Thyroid gland (tissue), 4 donors: Measurements from ENCODE around the gene BTBD19. TPM values are rescaled to one million over a fixed set of nuclear protein-coding genes. Genes with fewer than 3 reads are reported as not detected.

Experiments
- DNase-seq, 2 donors: peaks; one replicate each; pipeline ENCODE4 v3.0.0-alpha.2; 2019
- H3K27ac ChIP-seq, 3 donors: fragments of 200-600 bp; sonication (generic); 1 replicate in 2 of 3; 2 replicates in 1 of 3; pipeline ENCODE4 v1.5.1; 2016 to 2019; ENCODE audit warnings: mild to moderate bottlenecking in 1 of 3, moderate library complexity in 1 of 3
- H3K27me3 ChIP-seq: fragments of 200-600 bp; sonication (generic); one replicate; pipeline ENCODE4 v1.5.1; 2019
- H3K36me3 ChIP-seq, 2 donors: fragments of 200-600 bp; sonication (generic); one replicate each; pipeline ENCODE4 v1.5.1; 2016 to 2019
- H3K4me1 ChIP-seq, 2 donors: fragments of 200-600 bp; sonication (generic); one replicate each; pipeline ENCODE4 v1.5.1; 2017 to 2019
- H3K4me3 ChIP-seq, 3 donors: fragments of 200-600 bp; sonication (generic); replicated peaks in 1 of 3; 1 replicate in 2 of 3; 2 replicates in 1 of 3; pipeline ENCODE4 v1.5.1; 2016; ENCODE audit warnings: mild to moderate bottlenecking in 1 of 3
- H3K9me3 ChIP-seq: fragments of 200-600 bp; sonication (generic); one replicate; pipeline ENCODE4 v1.5.1; 2017
- POLR2A ChIP-seq, 2 donors: fragments of 450-650 bp; IDR thresholded peaks; one replicate each; pipeline ENCODE4 v1.6.1; 2017; ENCODE audit warnings: antibody characterized with exemption in 2 of 2, mild to moderate bottlenecking in 2 of 2, moderate library complexity in 1 of 2
- WGBS, 2 donors: methylation state at CpG; one replicate each; pipeline ENCODE4 v1.1.5; 2017; 5-methylcytosine and 5-hydroxymethylcytosine counted together
- intact Hi-C: fragments of 100-400 bp; cut with DNase I; formaldehyde crosslinking; loops from one replicate; pipeline ENCODE4 v1.15.1; 2023
- total RNA-seq, 4 donors: library from RNA; depleted of rRNA; stranded (reverse); fragments of >200 nt; gene quantifications; one replicate each; pipeline ENCODE4 v1.2.3, GENCODE V29; 2016
- TF ChIP-seq, protein P1 (sequence below), 6 experiments: fragments of 200-600 bp in 3 of 6; fragments of 450-650 bp in 3 of 6; sonication (generic) in 3 of 6; IDR thresholded peaks; one replicate each; pipeline ENCODE4 v1.5.1; 2016 to 2019; ENCODE audit warnings: antibody characterized with exemption in 6 of 6, mild to moderate bottlenecking in 2 of 6, inconsistent platforms in 1 of 6, moderate library complexity in 1 of 6

The BTBD19 gene
- total RNA-seq, 4 donors from 2014 or later, result 7.3 to 14.9 (median 9.2) TPM

DNA sequence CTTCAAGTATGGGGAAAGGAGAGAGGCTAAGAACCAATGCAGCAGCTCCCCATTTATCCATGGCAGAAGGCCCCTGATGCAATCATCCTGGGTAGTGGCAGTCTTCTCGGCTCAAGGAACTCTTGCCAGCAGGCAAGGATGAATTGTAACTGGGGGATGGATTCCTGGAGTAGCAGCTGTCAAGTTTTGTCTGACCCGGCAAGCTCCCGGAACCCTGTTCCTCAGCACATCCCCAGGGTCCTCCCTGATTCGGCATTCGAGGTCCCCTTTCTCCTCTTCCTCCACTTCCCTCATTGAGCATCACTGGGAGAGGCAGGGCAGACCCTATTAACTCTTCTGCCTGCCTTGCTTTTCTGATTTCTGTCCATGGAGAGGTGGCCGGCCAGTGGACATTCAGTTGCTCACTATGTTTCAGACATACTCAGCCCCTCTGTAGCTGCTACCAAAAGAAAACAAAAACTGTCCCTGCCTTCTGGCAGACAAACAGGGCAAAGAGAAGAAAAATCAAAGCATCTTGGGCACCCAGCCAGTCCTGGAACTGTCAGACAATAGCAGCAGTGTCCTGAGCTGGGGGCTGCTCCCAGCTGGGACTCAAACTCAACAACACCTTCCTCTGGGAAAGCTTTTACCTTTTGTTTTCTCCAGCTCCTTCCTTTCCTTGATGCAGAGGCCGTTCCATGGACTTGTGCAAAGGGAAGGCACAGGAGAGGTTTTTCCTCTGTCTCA is 40.3 kb downstream of the BTBD19 start:
- Histone ChIP-seq H3K4me3 (no peak overlapping the region), H3K9me3 (no peaks in the 10 kb centered on the region), H3K4me1 (peaks cover 0 to 1% of the 10 kb centered on the region in 2 donors), H3K27me3 (no peaks in the 10 kb centered on the region), H3K27ac (no peak overlapping the region), H3K36me3 (no peaks in the 10 kb centered on the region)
- intact Hi-C loops, result no loop called here
- no peak for DNase-seq
- 77 to 82% methylated on average over 7 of the region's 7 CpGs for WGBS, 2 donors
- TF ChIP-seq, protein P1, sequence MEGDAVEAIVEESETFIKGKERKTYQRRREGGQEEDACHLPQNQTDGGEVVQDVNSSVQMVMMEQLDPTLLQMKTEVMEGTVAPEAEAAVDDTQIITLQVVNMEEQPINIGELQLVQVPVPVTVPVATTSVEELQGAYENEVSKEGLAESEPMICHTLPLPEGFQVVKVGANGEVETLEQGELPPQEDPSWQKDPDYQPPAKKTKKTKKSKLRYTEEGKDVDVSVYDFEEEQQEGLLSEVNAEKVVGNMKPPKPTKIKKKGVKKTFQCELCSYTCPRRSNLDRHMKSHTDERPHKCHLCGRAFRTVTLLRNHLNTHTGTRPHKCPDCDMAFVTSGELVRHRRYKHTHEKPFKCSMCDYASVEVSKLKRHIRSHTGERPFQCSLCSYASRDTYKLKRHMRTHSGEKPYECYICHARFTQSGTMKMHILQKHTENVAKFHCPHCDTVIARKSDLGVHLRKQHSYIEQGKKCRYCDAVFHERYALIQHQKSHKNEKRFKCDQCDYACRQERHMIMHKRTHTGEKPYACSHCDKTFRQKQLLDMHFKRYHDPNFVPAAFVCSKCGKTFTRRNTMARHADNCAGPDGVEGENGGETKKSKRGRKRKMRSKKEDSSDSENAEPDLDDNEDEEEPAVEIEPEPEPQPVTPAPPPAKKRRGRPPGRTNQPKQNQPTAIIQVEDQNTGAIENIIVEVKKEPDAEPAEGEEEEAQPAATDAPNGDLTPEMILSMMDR (IDR thresholded peaks at IDR 0.05), result no peak
- no peak for TF ChIP-seq POLR2A (IDR thresholded peaks at IDR 0.05)

DNA sequence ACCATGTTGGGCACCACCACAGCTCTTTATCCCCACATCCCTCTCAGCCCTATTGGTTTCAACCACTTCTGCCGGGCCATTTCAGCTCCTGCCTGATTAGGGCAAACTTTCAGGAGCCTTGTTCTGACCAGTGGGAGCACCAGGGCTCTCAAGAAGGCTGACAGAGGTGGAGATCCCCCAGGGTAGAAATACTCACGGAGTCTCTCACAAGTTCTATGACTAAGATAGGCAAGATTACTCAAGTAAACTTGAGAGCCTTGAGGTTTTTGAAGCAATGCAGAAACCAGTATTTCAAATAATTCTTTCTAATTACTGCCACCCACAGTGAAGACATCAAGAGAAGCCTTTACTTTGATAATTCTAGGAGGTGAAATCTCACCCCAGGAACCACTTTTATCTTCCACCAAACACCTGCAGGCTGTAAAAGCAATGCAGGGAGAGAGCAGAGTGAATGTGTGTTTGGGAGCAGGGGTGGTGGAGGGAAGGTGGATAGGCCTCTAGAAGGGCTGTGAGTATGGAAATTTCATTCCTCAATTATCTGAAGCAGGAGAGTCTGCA is 41.3 kb downstream of the BTBD19 start:
- no peak overlapping the region for H3K27ac ChIP-seq
- DNase-seq, result no peak
- H3K27me3 ChIP-seq, result no peaks in the 10 kb centered on the region
- TF ChIP-seq, protein P1 (IDR thresholded peaks at IDR 0.05), result no peak
- no peak for TF ChIP-seq POLR2A (IDR thresholded peaks at IDR 0.05)
- no peaks in the 10 kb centered on the region for H3K36me3 ChIP-seq
- no peaks in the 10 kb centered on the region for H3K4me1 ChIP-seq
- no peaks in the 10 kb centered on the region for H3K9me3 ChIP-seq
- H3K4me3 ChIP-seq, result no peak overlapping the region
- intact Hi-C loops, result no loop called here
- 79 to 84% methylated on average over 2 of the region's 2 CpGs for WGBS, 2 donors

DNA sequence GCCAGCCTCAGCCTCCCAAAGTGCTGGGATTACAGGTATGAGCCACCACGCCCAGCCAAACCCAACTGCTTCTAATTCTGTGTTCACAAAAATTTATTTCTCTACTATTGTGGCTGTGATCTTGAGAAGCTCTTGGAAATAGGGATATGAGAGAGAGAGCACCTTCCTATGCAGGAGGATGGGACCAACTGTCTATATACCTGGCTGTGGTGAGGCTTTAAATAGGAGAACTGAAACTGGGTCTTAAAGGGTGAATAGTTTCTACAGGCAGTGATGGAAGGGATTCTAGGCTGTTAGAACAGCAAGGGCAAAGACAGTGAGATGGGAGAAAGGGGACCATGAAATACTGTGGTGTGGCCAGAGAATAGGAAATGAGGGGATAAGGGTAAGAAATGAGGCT is 43.0 kb downstream of the BTBD19 start:
- no peak for TF ChIP-seq POLR2A (IDR thresholded peaks at IDR 0.05)
- TF ChIP-seq, protein P1 (IDR thresholded peaks at IDR 0.05), result no peak

DNA sequence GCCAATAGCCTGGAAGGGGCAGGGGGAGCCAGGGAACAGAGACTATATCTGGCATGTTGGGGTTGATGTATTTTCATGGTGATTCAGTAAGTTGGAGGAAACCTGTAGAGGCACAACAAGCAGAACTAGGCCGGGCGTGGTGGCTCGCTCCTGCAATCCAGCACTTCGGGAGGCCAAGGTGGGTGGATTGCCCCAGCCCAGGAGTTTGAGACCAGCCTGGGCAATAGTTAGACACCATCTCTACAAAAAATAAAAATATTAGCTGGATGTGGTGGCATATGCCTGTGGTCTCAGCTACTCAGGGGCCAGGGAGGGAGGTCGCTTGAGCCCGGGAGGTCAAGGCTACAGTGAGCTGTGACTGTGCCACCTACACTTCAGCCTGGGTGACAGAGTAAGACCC is 44.9 kb downstream of the BTBD19 start:
- no peak for TF ChIP-seq POLR2A (IDR thresholded peaks at IDR 0.05)
- TF ChIP-seq, protein P1 (IDR thresholded peaks at IDR 0.05), result no peak
- no peak overlapping the region for H3K4me3 ChIP-seq
- 95 to 96% methylated on average over 6 of the region's 6 CpGs for WGBS, 2 donors
- H3K27ac ChIP-seq, result no peak overlapping the region
- DNase-seq, result no peak
- no peaks in the 10 kb centered on the region for H3K27me3 ChIP-seq
- intact Hi-C loops, result no loop called here
- H3K36me3 ChIP-seq, result peaks cover 0 to 6% of the 10 kb centered on the region in 2 donors
- H3K9me3 ChIP-seq, result no peaks in the 10 kb centered on the region
- H3K4me1 ChIP-seq, result no peaks in the 10 kb centered on the region

More for the DNA sequence above, 43.0 kb downstream of the BTBD19 start:
- Histone ChIP-seq H3K9me3 (no peaks in the 10 kb centered on the region), H3K27me3 (no peaks in the 10 kb centered on the region), H3K36me3 (no peaks in the 10 kb centered on the region), H3K27ac (no peak overlapping the region), H3K4me3 (no peak overlapping the region), H3K4me1 (no peaks in the 10 kb centered on the region)
- intact Hi-C loops, result no loop called here
- DNase-seq, result no peak
- 96 to 100% methylated on average over 1 of the region's 1 CpG for WGBS, 2 donors

DNA sequence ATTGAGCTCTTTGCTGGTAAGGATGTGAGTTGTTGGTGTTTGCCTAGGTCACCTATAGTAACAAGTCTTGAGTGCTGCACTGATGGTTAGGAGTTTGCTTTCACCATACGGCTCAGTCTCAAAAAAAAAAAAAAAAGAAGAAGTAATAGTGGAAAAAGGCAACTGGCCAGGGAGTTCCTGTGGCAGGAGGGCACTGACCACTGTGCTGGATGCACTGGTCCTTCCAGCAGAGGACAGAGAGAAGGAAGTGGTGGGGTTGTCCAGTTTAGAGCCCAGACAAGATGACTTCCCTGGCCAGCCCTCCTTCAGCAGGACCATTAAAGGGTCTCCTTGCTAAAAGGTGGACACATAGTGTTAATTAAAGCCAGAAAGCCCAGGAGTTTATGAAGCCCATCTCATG is 46.6 kb downstream of the BTBD19 start:
- H3K4me3 ChIP-seq, result no peak overlapping the region
- intact Hi-C loops, result no loop called here
- no peaks in the 10 kb centered on the region for H3K27me3 ChIP-seq
- TF ChIP-seq, protein P1 (IDR thresholded peaks at IDR 0.05), result no peak
- no peak for TF ChIP-seq POLR2A (IDR thresholded peaks at IDR 0.05)
- H3K36me3 ChIP-seq, result peaks cover 0 to 6% of the 10 kb centered on the region in 2 donors
- no peaks in the 10 kb centered on the region for H3K4me1 ChIP-seq
- WGBS, 2 donors, result 89 to 100% methylated on average over 1 of the region's 1 CpG
- H3K9me3 ChIP-seq, result no peaks in the 10 kb centered on the region
- no peak overlapping the region for H3K27ac ChIP-seq
- no peak for DNase-seq
